Measurements from ENCODE around the gene COMMD10.
A peak's percentile ranks its signal among the peaks of the same experiment; 100 is the strongest.

Gene COMMD10

DNA sequence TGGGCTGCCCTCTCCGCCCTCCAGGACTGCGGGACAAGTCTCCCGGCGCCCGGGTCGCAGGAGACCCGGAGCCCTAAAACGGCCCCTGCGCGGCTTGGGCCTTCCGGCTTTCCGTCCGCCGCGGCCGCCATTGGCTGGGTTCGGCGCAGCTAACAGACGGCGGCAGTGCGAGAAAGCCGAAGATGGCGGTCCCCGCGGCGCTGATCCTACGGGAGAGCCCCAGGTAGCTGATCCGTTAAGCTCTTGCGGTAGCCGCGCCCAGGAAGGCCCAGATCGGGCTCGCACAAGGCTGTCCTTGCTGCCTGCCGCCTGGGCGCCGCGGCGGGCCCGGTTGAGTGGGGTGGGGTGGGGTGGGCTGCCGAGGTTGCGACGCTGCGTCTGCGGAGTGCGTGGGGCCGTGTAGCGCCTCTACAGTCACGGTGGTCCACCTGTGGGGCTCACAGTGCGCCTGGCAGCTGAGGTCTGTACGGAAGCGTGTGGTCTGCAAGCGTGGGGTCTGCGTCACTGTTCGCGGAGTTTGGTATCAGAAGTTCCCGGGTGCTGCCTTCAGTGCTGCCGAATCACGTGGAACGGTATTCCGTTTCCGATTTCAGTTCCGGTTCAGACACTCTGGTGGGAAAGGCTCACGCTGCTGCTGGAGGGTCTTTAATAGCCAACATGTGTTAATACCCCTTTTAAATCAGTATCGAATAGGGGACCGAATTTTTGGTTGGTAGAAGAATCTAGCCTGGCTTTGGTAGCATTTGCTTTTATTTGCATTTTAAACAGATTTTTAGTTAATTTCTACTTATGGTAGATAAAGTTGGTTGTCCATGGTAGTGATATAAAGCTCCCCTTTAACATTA lies at the start of gene COMMD10:
Gene COMMD10, plus strand, starts transcription at position 155 of the 845 bp plus-strand sequence.
- Histone ChIP-seq H3K27ac (ENCODE audit: low read length) (peak within 1 kb of the TSS; percentile 65), H3K9ac (ENCODE audit: low read length in 2 of 2) (peak within 1 kb of the TSS; percentile 77 to 87), H3K4me1 (ENCODE audit: control insufficient read depth, insufficient read depth, low read length) (peaks cover 10% of the 10 kb centered on the region), H3K9me3 (ENCODE audit: control insufficient read depth in 2 of 2, low read length in 2 of 2) (no peaks in the 10 kb centered on the region), H3K27me3 (ENCODE audit: control insufficient read depth in 1 of 2, insufficient read depth in 2 of 2, low read length in 2 of 2) (no peaks in the 10 kb centered on the region), H3K4me3 (ENCODE audit: low read length in 2 of 2) (peak within 1 kb of the TSS; percentile 92 to 97), H3K36me3 (ENCODE audit: control insufficient read depth in 2 of 2, insufficient read depth in 2 of 2, low read length in 2 of 2) (peaks cover 0 to 4% of the 10 kb centered on the region in 2 donors)

DNA sequence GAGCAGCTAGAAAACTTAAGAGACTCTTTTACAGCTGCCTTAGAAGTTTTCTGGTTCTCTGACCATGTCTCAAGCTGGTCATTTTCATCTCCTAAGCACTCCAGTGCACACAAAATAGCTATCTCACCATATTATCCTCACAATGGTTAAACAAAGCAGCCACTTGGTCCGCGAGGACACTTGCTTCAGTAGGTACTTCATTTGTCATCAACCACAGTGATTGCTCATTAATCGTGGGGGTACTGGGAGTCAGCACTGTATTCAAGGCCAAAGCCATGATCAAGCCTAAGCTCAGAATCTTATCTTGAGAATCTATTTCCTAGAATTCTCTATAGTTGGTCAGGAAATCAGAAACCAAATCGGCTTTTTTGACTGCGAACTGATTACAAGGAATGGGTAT lies 49.7 kb upstream of the COMMD10 start:
- Histone ChIP-seq H3K9ac (ENCODE audit: low read length in 2 of 2) (no peak overlapping the region), H3K36me3 (ENCODE audit: control insufficient read depth in 2 of 2, insufficient read depth in 2 of 2, low read length in 2 of 2) (no peaks in the 10 kb centered on the region), H3K27ac (ENCODE audit: low read length) (no peak overlapping the region), H3K4me3 (ENCODE audit: low read length in 2 of 2) (no peak overlapping the region), H3K9me3 (ENCODE audit: control insufficient read depth in 2 of 2, low read length in 2 of 2) (no peaks in the 10 kb centered on the region), H3K27me3 (ENCODE audit: control insufficient read depth in 1 of 2, insufficient read depth in 2 of 2, low read length in 2 of 2) (no peaks in the 10 kb centered on the region), H3K4me1 (ENCODE audit: control insufficient read depth, insufficient read depth, low read length) (no peaks in the 10 kb centered on the region)

DNA sequence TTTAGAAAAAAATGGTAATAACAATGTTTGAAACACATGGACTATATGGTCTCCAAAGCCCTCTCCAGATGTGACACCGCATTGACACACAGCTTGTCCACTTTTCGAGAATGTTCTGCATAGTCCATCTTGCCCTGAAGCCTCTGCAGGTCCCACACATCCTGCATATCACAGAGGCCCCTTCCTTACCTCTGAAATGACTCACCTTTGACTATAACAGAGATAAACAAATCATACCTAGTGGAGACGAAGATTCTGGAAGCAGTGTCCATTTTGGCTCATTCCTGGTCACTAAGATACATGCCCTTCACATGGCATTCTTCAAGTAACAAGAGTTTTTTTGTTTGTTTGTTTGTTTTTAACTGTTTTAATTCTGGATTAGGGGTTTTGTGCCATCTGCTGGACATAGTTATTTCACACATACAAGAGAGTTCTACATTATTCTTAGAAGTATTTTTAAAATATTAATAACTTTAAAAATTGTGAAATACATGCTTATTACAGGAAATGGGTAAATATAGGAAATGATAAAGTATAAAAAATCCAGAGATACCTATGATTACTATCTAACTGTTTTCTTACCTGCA lies 47.5 kb upstream of the COMMD10 start:
- no peak overlapping the region for H3K9ac ChIP-seq (ENCODE audit: low read length in 2 of 2)
- H3K4me1 ChIP-seq (ENCODE audit: control insufficient read depth, insufficient read depth, low read length), result no peaks in the 10 kb centered on the region
- H3K36me3 ChIP-seq (ENCODE audit: control insufficient read depth in 2 of 2, insufficient read depth in 2 of 2, low read length in 2 of 2), result no peaks in the 10 kb centered on the region
- no peak overlapping the region for H3K27ac ChIP-seq (ENCODE audit: low read length)
- no peaks in the 10 kb centered on the region for H3K27me3 ChIP-seq (ENCODE audit: control insufficient read depth in 1 of 2, insufficient read depth in 2 of 2, low read length in 2 of 2)
- H3K4me3 ChIP-seq (ENCODE audit: low read length in 2 of 2), result no peak overlapping the region
- H3K9me3 ChIP-seq (ENCODE audit: control insufficient read depth in 2 of 2, low read length in 2 of 2), result no peaks in the 10 kb centered on the region

DNA sequence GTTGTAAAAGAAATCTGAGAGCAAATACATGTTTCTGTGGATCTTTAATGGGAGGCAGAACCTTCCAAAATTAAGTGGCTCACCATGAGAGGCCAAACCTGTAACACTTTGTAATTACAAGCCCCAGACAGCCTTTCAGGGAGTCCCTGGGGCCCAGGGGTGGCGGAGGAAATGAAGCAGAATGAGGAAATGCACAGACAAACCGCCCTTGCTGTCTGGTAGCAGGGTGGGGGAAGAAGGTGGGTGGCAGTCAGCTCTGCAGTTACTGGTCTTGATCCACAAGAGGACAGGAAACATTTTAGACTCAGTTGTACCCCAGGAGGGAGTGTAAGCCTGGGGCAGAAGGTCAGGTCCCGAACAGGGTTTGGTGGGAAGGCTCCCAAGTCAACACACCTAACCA lies 46.0 kb upstream of the COMMD10 start:
- Histone ChIP-seq H3K36me3 (ENCODE audit: control insufficient read depth in 2 of 2, insufficient read depth in 2 of 2, low read length in 2 of 2) (no peaks in the 10 kb centered on the region), H3K4me3 (ENCODE audit: low read length in 2 of 2) (no peak overlapping the region), H3K9me3 (ENCODE audit: control insufficient read depth in 2 of 2, low read length in 2 of 2) (no peaks in the 10 kb centered on the region), H3K9ac (ENCODE audit: low read length in 2 of 2) (no peak overlapping the region), H3K27ac (ENCODE audit: low read length) (no peak overlapping the region), H3K4me1 (ENCODE audit: control insufficient read depth, insufficient read depth, low read length) (no peaks in the 10 kb centered on the region), H3K27me3 (ENCODE audit: control insufficient read depth in 1 of 2, insufficient read depth in 2 of 2, low read length in 2 of 2) (no peaks in the 10 kb centered on the region)

DNA sequence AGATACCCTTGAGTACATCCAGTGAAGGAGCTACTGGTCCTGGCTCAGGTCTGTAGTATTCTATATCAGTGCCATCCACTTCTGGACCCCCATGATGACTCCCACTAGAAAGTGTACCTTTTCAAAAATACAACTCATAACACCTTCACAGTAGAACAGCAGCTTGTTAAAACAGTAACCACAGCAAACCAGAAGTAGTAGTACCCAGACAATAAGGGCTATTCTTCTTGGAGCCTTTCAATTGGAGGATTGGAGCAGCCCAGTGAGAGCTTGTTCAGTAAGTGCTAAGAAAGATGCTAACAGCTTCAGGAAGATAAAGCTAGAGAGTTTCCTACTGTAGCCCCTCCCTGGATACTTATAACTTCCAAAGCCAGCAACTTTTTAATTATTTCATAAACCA lies 42.5 kb upstream of the COMMD10 start:
- no peak overlapping the region for H3K27ac ChIP-seq (ENCODE audit: low read length)
- no peaks in the 10 kb centered on the region for H3K36me3 ChIP-seq (ENCODE audit: control insufficient read depth in 2 of 2, insufficient read depth in 2 of 2, low read length in 2 of 2)
- no peaks in the 10 kb centered on the region for H3K27me3 ChIP-seq (ENCODE audit: control insufficient read depth in 1 of 2, insufficient read depth in 2 of 2, low read length in 2 of 2)
- H3K9ac ChIP-seq (ENCODE audit: low read length in 2 of 2), result no peak overlapping the region
- H3K4me3 ChIP-seq (ENCODE audit: low read length in 2 of 2), result no peak overlapping the region
- H3K9me3 ChIP-seq (ENCODE audit: control insufficient read depth in 2 of 2, low read length in 2 of 2), result no peaks in the 10 kb centered on the region
- H3K4me1 ChIP-seq (ENCODE audit: control insufficient read depth, insufficient read depth, low read length), result no peaks in the 10 kb centered on the region

DNA sequence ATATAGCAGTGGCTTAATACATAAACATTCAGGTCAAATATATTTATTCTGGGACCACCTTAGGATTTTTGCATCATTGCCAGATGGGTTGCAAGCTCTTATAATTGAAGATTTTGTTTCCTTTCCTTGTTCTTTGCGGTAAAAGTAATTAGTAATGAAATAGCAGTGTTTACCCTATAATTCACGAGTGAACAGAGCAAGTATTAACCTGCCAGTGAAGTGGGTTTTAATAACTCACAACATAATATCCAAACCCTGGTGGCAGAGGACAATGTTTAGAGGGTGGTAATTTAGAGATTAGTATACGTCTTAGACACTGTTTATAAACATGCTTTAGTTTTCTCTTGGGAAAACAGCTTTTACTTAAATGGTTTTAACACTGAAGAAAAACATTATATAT lies 40.8 kb upstream of the COMMD10 start:
- Histone ChIP-seq H3K27ac (ENCODE audit: low read length) (no peak overlapping the region), H3K4me3 (ENCODE audit: low read length in 2 of 2) (no peak overlapping the region), H3K9ac (ENCODE audit: low read length in 2 of 2) (no peak overlapping the region), H3K36me3 (ENCODE audit: control insufficient read depth in 2 of 2, insufficient read depth in 2 of 2, low read length in 2 of 2) (no peaks in the 10 kb centered on the region), H3K9me3 (ENCODE audit: control insufficient read depth in 2 of 2, low read length in 2 of 2) (no peaks in the 10 kb centered on the region), H3K27me3 (ENCODE audit: control insufficient read depth in 1 of 2, insufficient read depth in 2 of 2, low read length in 2 of 2) (no peaks in the 10 kb centered on the region), H3K4me1 (ENCODE audit: control insufficient read depth, insufficient read depth, low read length) (no peaks in the 10 kb centered on the region)

DNA sequence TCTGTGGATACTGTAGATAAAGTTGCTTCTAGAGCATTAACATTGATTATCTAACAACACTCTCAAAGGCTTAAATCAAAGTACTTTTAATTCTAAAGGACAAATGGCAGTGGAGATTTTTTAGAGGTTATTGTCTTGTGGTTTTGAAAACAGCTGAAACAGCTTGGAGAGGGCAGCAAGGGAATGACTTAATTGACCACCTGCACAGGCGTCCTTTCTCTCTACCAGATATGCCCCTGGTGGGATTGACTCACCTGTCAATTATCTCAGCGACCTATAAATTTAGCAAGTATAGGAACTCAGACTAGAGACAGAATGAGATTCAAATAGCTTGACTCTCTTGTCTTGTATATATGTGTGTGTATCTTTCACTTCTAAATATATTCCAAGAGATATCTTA lies 39.0 kb upstream of the COMMD10 start:
- Histone ChIP-seq H3K36me3 (ENCODE audit: control insufficient read depth in 2 of 2, insufficient read depth in 2 of 2, low read length in 2 of 2) (no peaks in the 10 kb centered on the region), H3K27ac (ENCODE audit: low read length) (no peak overlapping the region), H3K4me3 (ENCODE audit: low read length in 2 of 2) (no peak overlapping the region), H3K9ac (ENCODE audit: low read length in 2 of 2) (no peak overlapping the region), H3K4me1 (ENCODE audit: control insufficient read depth, insufficient read depth, low read length) (no peaks in the 10 kb centered on the region), H3K27me3 (ENCODE audit: control insufficient read depth in 1 of 2, insufficient read depth in 2 of 2, low read length in 2 of 2) (peaks cover 0 to 3% of the 10 kb centered on the region in 2 donors), H3K9me3 (ENCODE audit: control insufficient read depth in 2 of 2, low read length in 2 of 2) (no peaks in the 10 kb centered on the region)

DNA sequence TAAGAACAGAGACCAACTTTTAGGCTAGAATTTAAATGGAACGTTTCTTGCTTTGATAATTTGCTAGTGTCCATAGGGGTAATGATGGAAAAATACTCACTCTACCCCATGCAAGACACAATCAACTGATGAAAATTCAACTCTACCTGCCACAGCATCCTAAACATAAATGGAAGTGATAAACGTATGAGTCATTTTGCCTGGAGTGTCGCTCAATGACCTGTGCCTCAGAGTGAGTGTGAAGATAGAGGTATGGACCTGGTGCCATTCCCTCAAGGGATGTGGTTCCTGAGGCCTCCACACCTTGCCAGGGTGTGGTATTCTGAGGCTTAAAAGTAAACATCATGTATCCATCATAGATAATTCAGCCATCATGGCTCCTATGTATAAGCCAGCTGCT lies 38.6 kb upstream of the COMMD10 start:
- Histone ChIP-seq H3K9me3 (ENCODE audit: control insufficient read depth in 2 of 2, low read length in 2 of 2) (no peaks in the 10 kb centered on the region), H3K27ac (ENCODE audit: low read length) (no peak overlapping the region), H3K27me3 (ENCODE audit: control insufficient read depth in 1 of 2, insufficient read depth in 2 of 2, low read length in 2 of 2) (peaks cover 0 to 3% of the 10 kb centered on the region in 2 donors), H3K4me1 (ENCODE audit: control insufficient read depth, insufficient read depth, low read length) (no peaks in the 10 kb centered on the region), H3K36me3 (ENCODE audit: control insufficient read depth in 2 of 2, insufficient read depth in 2 of 2, low read length in 2 of 2) (no peaks in the 10 kb centered on the region), H3K9ac (ENCODE audit: low read length in 2 of 2) (no peak overlapping the region), H3K4me3 (ENCODE audit: low read length in 2 of 2) (no peak overlapping the region)

DNA sequence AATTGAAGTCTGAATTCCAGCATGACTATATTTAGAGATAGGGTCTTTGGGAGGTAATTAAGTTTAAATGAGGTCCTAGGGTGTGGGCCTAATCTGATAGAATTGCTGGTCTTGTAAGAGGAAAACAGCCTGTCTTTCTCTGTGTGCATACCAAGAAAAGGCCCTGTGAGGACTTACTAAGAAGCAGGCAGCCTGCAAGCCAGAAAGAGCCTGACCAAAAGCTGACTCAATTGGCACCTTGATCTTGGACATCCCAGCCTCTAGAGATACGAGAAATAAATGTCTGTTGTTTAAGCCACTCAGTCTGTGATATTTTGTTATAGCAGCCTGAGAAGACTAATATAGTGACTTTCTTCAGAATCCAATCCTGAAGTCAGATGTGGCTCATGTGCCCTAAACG lies 38.0 kb upstream of the COMMD10 start:
- no peak overlapping the region for H3K9ac ChIP-seq (ENCODE audit: low read length in 2 of 2)

DNA sequence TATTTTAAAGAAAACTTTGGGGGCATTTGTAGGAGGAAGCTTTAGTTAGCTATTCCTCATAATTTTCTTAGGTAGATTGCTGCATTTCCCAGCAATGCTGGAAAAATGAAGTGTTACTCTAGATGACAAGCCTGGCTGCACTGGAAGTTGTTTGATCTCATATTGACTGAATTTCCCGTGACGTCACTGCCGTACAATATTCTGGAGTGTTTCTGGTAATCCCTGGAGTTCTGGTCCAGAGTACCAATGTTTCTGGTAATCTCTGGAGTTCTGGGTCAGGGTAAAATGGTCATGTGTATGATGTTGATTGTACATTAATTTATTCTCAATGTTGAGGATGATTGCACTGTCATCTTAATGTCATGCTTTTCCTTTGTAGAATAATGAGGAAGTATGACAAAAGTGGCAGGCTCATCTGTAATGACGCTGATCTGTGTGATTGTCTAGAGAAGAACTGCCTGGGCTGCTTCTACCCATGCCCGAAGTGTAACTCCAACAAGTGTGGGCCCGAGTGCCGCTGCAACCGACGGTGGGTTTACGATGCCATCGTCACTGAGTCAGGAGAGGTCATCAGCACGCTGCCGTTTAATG lies 26.4 kb upstream of the COMMD10 start:
- Histone ChIP-seq H3K4me3 (ENCODE audit: low read length in 2 of 2) (no peak overlapping the region), H3K4me1 (ENCODE audit: control insufficient read depth, insufficient read depth, low read length) (no peaks in the 10 kb centered on the region), H3K27me3 (ENCODE audit: control insufficient read depth in 1 of 2, insufficient read depth in 2 of 2, low read length in 2 of 2) (no peaks in the 10 kb centered on the region), H3K36me3 (ENCODE audit: control insufficient read depth in 2 of 2, insufficient read depth in 2 of 2, low read length in 2 of 2) (no peaks in the 10 kb centered on the region), H3K9me3 (ENCODE audit: control insufficient read depth in 2 of 2, low read length in 2 of 2) (no peaks in the 10 kb centered on the region), H3K27ac (ENCODE audit: low read length) (no peak overlapping the region), H3K9ac (ENCODE audit: low read length in 2 of 2) (no peak overlapping the region)

More for the DNA sequence above, 38.0 kb upstream of the COMMD10 start:
- Histone ChIP-seq H3K27ac (ENCODE audit: low read length) (no peak overlapping the region), H3K9me3 (ENCODE audit: control insufficient read depth in 2 of 2, low read length in 2 of 2) (no peaks in the 10 kb centered on the region), H3K4me3 (ENCODE audit: low read length in 2 of 2) (no peak overlapping the region), H3K36me3 (ENCODE audit: control insufficient read depth in 2 of 2, insufficient read depth in 2 of 2, low read length in 2 of 2) (no peaks in the 10 kb centered on the region), H3K4me1 (ENCODE audit: control insufficient read depth, insufficient read depth, low read length) (no peaks in the 10 kb centered on the region), H3K27me3 (ENCODE audit: control insufficient read depth in 1 of 2, insufficient read depth in 2 of 2, low read length in 2 of 2) (peaks cover 0 to 4% of the 10 kb centered on the region in 2 donors)

DNA sequence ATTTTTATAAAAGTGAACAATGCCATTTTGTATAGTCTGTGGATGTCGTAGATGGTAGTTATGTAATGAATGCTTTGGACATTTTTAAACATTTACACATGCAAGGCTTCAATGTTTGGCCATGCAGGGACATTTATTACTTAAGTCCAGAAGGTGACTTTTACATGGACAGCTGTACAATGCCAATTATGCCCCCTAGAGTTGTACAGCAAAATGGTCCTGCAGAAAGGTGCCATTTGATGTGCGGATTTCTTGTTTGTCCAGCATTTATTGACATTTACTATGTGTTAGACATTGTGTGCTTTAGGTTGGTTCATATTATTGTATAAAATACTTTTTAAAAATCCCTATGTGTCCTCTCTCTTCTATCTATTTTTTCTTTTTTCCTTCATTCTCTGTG lies 22.5 kb upstream of the COMMD10 start:
- H3K36me3 ChIP-seq (ENCODE audit: control insufficient read depth in 2 of 2, insufficient read depth in 2 of 2, low read length in 2 of 2), result no peaks in the 10 kb centered on the region
- H3K9ac ChIP-seq (ENCODE audit: low read length in 2 of 2), result no peak overlapping the region
- H3K4me3 ChIP-seq (ENCODE audit: low read length in 2 of 2), result no peak overlapping the region
- no peaks in the 10 kb centered on the region for H3K9me3 ChIP-seq (ENCODE audit: control insufficient read depth in 2 of 2, low read length in 2 of 2)
- peaks cover 3% of the 10 kb centered on the region in 2 donors for H3K27me3 ChIP-seq (ENCODE audit: control insufficient read depth in 1 of 2, insufficient read depth in 2 of 2, low read length in 2 of 2)
- no peak overlapping the region for H3K27ac ChIP-seq (ENCODE audit: low read length)
- no peaks in the 10 kb centered on the region for H3K4me1 ChIP-seq (ENCODE audit: control insufficient read depth, insufficient read depth, low read length)

Measured in stomach smooth muscle (tissue), 2 donors.